Neural cell (in vitro differentiated cells): ENCODE data around the gene PPP2R2D. TPM values are rescaled to one million over a fixed set of nuclear protein-coding genes. Genes with fewer than 3 reads are reported as not detected.

Experiments used
- H2AFZ ChIP-seq: fragments of 200-600, 300-800 bp; sonication (generic), shearing (Covaris generic); 2 replicates; pipeline ENCODE4 v1.6.0; 2014; ENCODE audit warnings: low read depth, mild to moderate bottlenecking, antibody characterized with exemption, low read length, moderate library complexity
- H3F3A ChIP-seq: fragments of 200-600 bp; shearing (Covaris generic); 2 replicates; pipeline ENCODE4 v1.6.1; 2016; ENCODE audit warnings: mild to moderate bottlenecking, moderate library complexity, mixed read lengths, antibody characterized with exemption, low read length; ENCODE audit not compliant: insufficient read depth, poor library complexity, severe bottlenecking
- H3K27ac ChIP-seq: fragments of 200-600, 300-800 bp; sonication (generic), shearing (Covaris generic); 2 replicates; pipeline ENCODE4 v1.5.1; 2014; ENCODE audit warnings: mild to moderate bottlenecking, low read length, moderate library complexity
- H3K27me3 ChIP-seq: fragments of 300-800, 200-600 bp; sonication (generic), shearing (Covaris generic); 2 replicates; pipeline ENCODE4 v1.6.0; 2014; ENCODE audit warnings: mild to moderate bottlenecking, low read depth, low read length, moderate library complexity; ENCODE audit not compliant: insufficient read depth
- H3K36me3 ChIP-seq: fragments of 300-800, 200-600 bp; sonication (generic), shearing (Covaris generic); 2 replicates; pipeline ENCODE4 v1.5.1; 2014; ENCODE audit warnings: mild to moderate bottlenecking, antibody characterized with exemption, low read length, moderate library complexity; ENCODE audit not compliant: insufficient read depth
- H3K4me2 ChIP-seq: fragments of 300-800, 200-600 bp; sonication (generic), shearing (Covaris generic); 2 replicates; pipeline ENCODE4 v1.6.0; 2014; ENCODE audit warnings: mild to moderate bottlenecking, low read length
- H3K4me3 ChIP-seq: fragments of 300-800, 200-600 bp; sonication (generic), shearing (Covaris generic); 2 replicates; pipeline ENCODE4 v1.5.1; 2014; ENCODE audit warnings: mild to moderate bottlenecking, low read length, moderate library complexity
- H3K79me2 ChIP-seq: fragments of 200-600 bp; shearing (Covaris generic); replicated peaks from 2 replicates; pipeline ENCODE4 v1.6.0; 2014; ENCODE audit warnings: mild to moderate bottlenecking, low read length, moderate library complexity; ENCODE audit not compliant: insufficient read depth
- H3K9ac ChIP-seq: fragments of 300-800, 200-600 bp; sonication (generic), shearing (Covaris generic); 2 replicates; pipeline ENCODE4 v1.6.1; 2016; ENCODE audit warnings: mild to moderate bottlenecking, low read length, mixed read lengths
- H3K9me2 ChIP-seq: fragments of 200-600 bp; shearing (Covaris generic); 2 replicates; pipeline ENCODE4 v1.6.1; 2016; ENCODE audit warnings: mild to moderate bottlenecking, low read length, mixed read lengths; ENCODE audit not compliant: insufficient read depth
- H3K9me3 ChIP-seq: fragments of 200-600, 300-800 bp; sonication (generic), shearing (Covaris generic); 2 replicates; pipeline ENCODE4 v1.6.1; 2016; ENCODE audit warnings: mild to moderate bottlenecking, mixed run types, low read length, moderate library complexity, mixed read lengths
- H4K20me1 ChIP-seq: fragments of 200-600 bp; shearing (Covaris generic); 2 replicates; pipeline ENCODE4 v1.6.1; 2016; ENCODE audit warnings: mild to moderate bottlenecking, mixed run types; ENCODE audit not compliant: insufficient read depth
- EP300 ChIP-seq: fragments of 450-650 bp; conservative IDR thresholded peaks from 2 replicates; pipeline ENCODE4 v1.6.1; 2014; ENCODE audit warnings: antibody characterized with exemption, mild to moderate bottlenecking, moderate library complexity; ENCODE audit not compliant: poor library complexity, severe bottlenecking
- EZH2 ChIP-seq: fragments of 200-600, 300-800 bp; shearing (Covaris generic), sonication (generic); IDR thresholded peaks from 2 replicates; pipeline ENCODE4 v1.6.1; 2014; ENCODE audit warnings: antibody characterized with exemption, low read length, borderline replicate concordance, mild to moderate bottlenecking; ENCODE audit not compliant: insufficient read depth, poor library complexity, severe bottlenecking
- MXI1 ChIP-seq: fragments of 450-650 bp; conservative IDR thresholded peaks from 2 replicates; pipeline ENCODE4 v1.6.1; 2014; ENCODE audit warnings: antibody characterized with exemption, mild to moderate bottlenecking; ENCODE audit not compliant: poor library complexity, severe bottlenecking
- POLR2AphosphoS5 ChIP-seq: IDR thresholded peaks from 2 replicates; pipeline ENCODE4 v1.6.1; 2012
- RAD21 ChIP-seq: fragments of 450-650 bp; conservative IDR thresholded peaks from 2 replicates; pipeline ENCODE4 v1.6.1; 2014; ENCODE audit warnings: antibody characterized with exemption, mild to moderate bottlenecking, moderate library complexity
- REST ChIP-seq: IDR thresholded peaks from 2 replicates; pipeline ENCODE4 v1.6.1; 2012; ENCODE audit warnings: borderline replicate concordance
- SMC3 ChIP-seq: fragments of 450-650 bp; conservative IDR thresholded peaks from 2 replicates; pipeline ENCODE4 v1.6.1; 2014; ENCODE audit warnings: antibody characterized with exemption, mild to moderate bottlenecking, moderate library complexity; ENCODE audit not compliant: poor library complexity
- TAF1 ChIP-seq: IDR thresholded peaks from 2 replicates; pipeline ENCODE4 v1.6.1; 2012; ENCODE audit warnings: low read depth
- polyA plus RNA-seq: library from polyadenylated mRNA; depleted of rRNA; stranded (reverse); fragments of >200 nt; gene quantifications from 2 replicates; pipeline ENCODE4 v1.2.3, GENCODE V29; 2014
- TF ChIP-seq, protein P1 (sequence below): fragments of 450-650 bp; IDR thresholded peaks from 2 replicates; pipeline ENCODE4 v1.5.1; 2014; ENCODE audit warnings: antibody characterized with exemption, mild to moderate bottlenecking, moderate library complexity; ENCODE audit not compliant: poor library complexity, severe bottlenecking

Gene PPP2R2D
- polyA plus RNA-seq, 1 donor from 2014 or later, result 71.7 TPM

- Histone ChIP-seq H3K9me3 (no peaks in the 10 kb centered on the region), H3K9me2 (no peaks in the 10 kb centered on the region), H3F3A (no peaks in the 10 kb centered on the region), H3K36me3 (no peaks in the 10 kb centered on the region), H3K4me2 (no peak overlapping the region), H3K27me3 (no peaks in the 10 kb centered on the region), H3K79me2 (no peaks in the 10 kb centered on the region), H3K4me3 (no peak overlapping the region), H3K9ac (no peak overlapping the region), H4K20me1 (no peaks in the 10 kb centered on the region), H3K27ac (no peak overlapping the region), H2AFZ (no peak overlapping the region)
- TF ChIP-seq SMC3 (no peak), MXI1 (no peak), EP300 (no peak), RAD21 (no peak), POLR2AphosphoS5 (no peak), REST (no peak), EZH2 (no peak), TAF1 (no peak)
- TF ChIP-seq, protein P1, sequence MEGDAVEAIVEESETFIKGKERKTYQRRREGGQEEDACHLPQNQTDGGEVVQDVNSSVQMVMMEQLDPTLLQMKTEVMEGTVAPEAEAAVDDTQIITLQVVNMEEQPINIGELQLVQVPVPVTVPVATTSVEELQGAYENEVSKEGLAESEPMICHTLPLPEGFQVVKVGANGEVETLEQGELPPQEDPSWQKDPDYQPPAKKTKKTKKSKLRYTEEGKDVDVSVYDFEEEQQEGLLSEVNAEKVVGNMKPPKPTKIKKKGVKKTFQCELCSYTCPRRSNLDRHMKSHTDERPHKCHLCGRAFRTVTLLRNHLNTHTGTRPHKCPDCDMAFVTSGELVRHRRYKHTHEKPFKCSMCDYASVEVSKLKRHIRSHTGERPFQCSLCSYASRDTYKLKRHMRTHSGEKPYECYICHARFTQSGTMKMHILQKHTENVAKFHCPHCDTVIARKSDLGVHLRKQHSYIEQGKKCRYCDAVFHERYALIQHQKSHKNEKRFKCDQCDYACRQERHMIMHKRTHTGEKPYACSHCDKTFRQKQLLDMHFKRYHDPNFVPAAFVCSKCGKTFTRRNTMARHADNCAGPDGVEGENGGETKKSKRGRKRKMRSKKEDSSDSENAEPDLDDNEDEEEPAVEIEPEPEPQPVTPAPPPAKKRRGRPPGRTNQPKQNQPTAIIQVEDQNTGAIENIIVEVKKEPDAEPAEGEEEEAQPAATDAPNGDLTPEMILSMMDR, result no peak
These were observed 19.5 kb upstream of the PPP2R2D start for GRCh38 chr10:131881104-131881880.

GRCh38 chr10:131882151-131882550, 18.7 kb upstream of the PPP2R2D start:
- Histone ChIP-seq H3K36me3 (no peaks in the 10 kb centered on the region), H3K4me3 (no peak overlapping the region), H3K4me2 (no peak overlapping the region), H2AFZ (no peak overlapping the region), H4K20me1 (no peaks in the 10 kb centered on the region), H3K9me3 (no peaks in the 10 kb centered on the region), H3K9ac (no peak overlapping the region), H3K79me2 (no peaks in the 10 kb centered on the region), H3K9me2 (no peaks in the 10 kb centered on the region), H3K27me3 (no peaks in the 10 kb centered on the region), H3F3A (no peaks in the 10 kb centered on the region), H3K27ac (no peak overlapping the region)
- TF ChIP-seq REST (no peak), POLR2AphosphoS5 (no peak), EP300 (no peak), SMC3 (no peak), EZH2 (no peak), MXI1 (no peak), RAD21 (no peak), TAF1 (no peak)
- TF ChIP-seq, protein P1, result no peak
